Endometrium (tissue), 2 donors: Measurements from ENCODE around the gene ONECUT3.

Source experiments
- FAIRE-seq: peaks from 2 replicates; lab custom pipeline; 2012; peaks lifted over from hg19 to GRCh38; lab: Jason Lieb, UNC
- donor health status: control.
- donor health status: control.

The ONECUT3 gene

GRCh38 chr19:1814833-1815604 lies 61.7 kb downstream of the ONECUT3 start:
- FAIRE-seq, result no peak

- FAIRE-seq, result no peak
Observed at GRCh38 chr19:1815605-1816529, 62.6 kb downstream of the ONECUT3 start.

GRCh38 chr19:1816530-1817298 lies 63.4 kb downstream of the ONECUT3 start:
- no peak for FAIRE-seq

- FAIRE-seq, result no peak
Observed at GRCh38 chr19:1817553-1818179, 64.4 kb downstream of the ONECUT3 start.

GRCh38 chr19:1818549-1819195 lies 65.4 kb downstream of the ONECUT3 start:
- FAIRE-seq, result no peak

- FAIRE-seq, result no peak
Observed at GRCh38 chr19:1819341-1820255, 66.3 kb downstream of the ONECUT3 start.

- no peak for FAIRE-seq
Observed at GRCh38 chr19:1822210-1822609, 68.9 kb downstream of the ONECUT3 start.

GRCh38 chr19:1823020-1823419 lies 69.7 kb downstream of the ONECUT3 start:
- no peak for FAIRE-seq

- no peak for FAIRE-seq
Observed at GRCh38 chr19:1823539-1824251, 70.4 kb downstream of the ONECUT3 start.

GRCh38 chr19:1824252-1824622 lies 70.9 kb downstream of the ONECUT3 start:
- no peak for FAIRE-seq

- no peak for FAIRE-seq
Observed at GRCh38 chr19:1825909-1826556, 72.7 kb downstream of the ONECUT3 start.

- no peak for FAIRE-seq
Observed at GRCh38 chr19:1826557-1827521, 73.5 kb downstream of the ONECUT3 start.

GRCh38 chr19:1827566-1828278 lies 74.4 kb downstream of the ONECUT3 start:
- no peak for FAIRE-seq

- no peak for FAIRE-seq
Observed at GRCh38 chr19:1828279-1829238, 75.3 kb downstream of the ONECUT3 start.

- FAIRE-seq, result no peak
Observed at GRCh38 chr19:1829958-1830357, 76.7 kb downstream of the ONECUT3 start.

- FAIRE-seq, result no peak
Observed at GRCh38 chr19:1830568-1830967, 77.3 kb downstream of the ONECUT3 start.
